GM13976 (cell line): ENCODE data around the gene SLC25A21.
"Not testable (repeated sequence)": the region's sequence is repeated elsewhere in the genome, so short reads cannot be mapped to it uniquely, and the experiment has no call there.

Experiments
- DNase-seq: peaks from one replicate; pipeline ENCODE4 v3.0.0; 2012; ENCODE audit warnings: low spot score
- CTCF ChIP-seq: IDR thresholded peaks from 2 replicates; pipeline ENCODE4 v1.5.1; 2012; ENCODE audit warnings: borderline replicate concordance, mild to moderate bottlenecking; ENCODE audit not compliant: insufficient read depth; ENCODE audit errors: extremely low read depth, missing control alignments, control extremely low read depth
- in situ Hi-C: fragments of 300-500 bp; cut with MboI; formaldehyde crosslinking; loops from one replicate; pipeline ENCODE4 v1.12.0; 2022; ENCODE audit warnings: low sequenced_read_pairs, mixed read lengths, inconsistent platforms; ENCODE audit not compliant: unreplicated experiment

SLC25A21 gene

GRCh38 chr14:37157987-37158386, 14.4 kb downstream of the SLC25A21 start:
- no peak for DNase-seq
- TF ChIP-seq CTCF: no peak
- in situ Hi-C loops: no loop called here

GRCh38 chr14:37153483-37153882, 18.9 kb downstream of the SLC25A21 start:
- no peak for TF ChIP-seq CTCF
- DNase-seq: no peak
- in situ Hi-C loops: no loop called here

- DNase-seq: no peak
- TF ChIP-seq CTCF: no peak
- in situ Hi-C loops: no loop called here
Observed at GRCh38 chr14:37153005-37153404, 19.4 kb downstream of the SLC25A21 start.

- TF ChIP-seq CTCF: peak; percentile 14
- no peak for DNase-seq
- in situ Hi-C loops: no loop called here
Observed at GRCh38 chr14:37150414-37150813, 22.0 kb downstream of the SLC25A21 start.

GRCh38 chr14:37147310-37147880, 25.0 kb downstream of the SLC25A21 start:
- TF ChIP-seq CTCF: no peak
- no peak for DNase-seq
- in situ Hi-C loops: no loop called here

GRCh38 chr14:37146438-37146837, 26.0 kb downstream of the SLC25A21 start:
- in situ Hi-C loops, DNase-seq: not testable (repeated sequence)

GRCh38 chr14:37145395-37145794, 27.0 kb downstream of the SLC25A21 start:
- no peak for TF ChIP-seq CTCF
- no peak for DNase-seq
- in situ Hi-C loops: no loop called here
